ENCODE measurements around the gene YWHAG. TPM values are rescaled to one million over a fixed set of nuclear protein-coding genes. Genes with fewer than 3 reads are reported as not detected.
"Not testable (repeated sequence)": the region's sequence is repeated elsewhere in the genome, so short reads cannot be mapped to it uniquely, and the experiment has no call there.

YWHAG gene
- polyA plus RNA-seq, 2 donors: 35.2 to 53.3 TPM

- H3K27me3 ChIP-seq (ENCODE audit: control insufficient read depth in 1 of 2, insufficient read depth in 2 of 2, low read length in 2 of 2): no peaks in the 10 kb centered on the region
- H3K27ac ChIP-seq (ENCODE audit: low read depth in 2 of 2, low read length in 1 of 2): no peak overlapping the region
- no peaks in the 10 kb centered on the region for H3K9me3 ChIP-seq (ENCODE audit: control insufficient read depth in 2 of 2, insufficient read depth in 1 of 2, low read depth in 1 of 2, low read length in 1 of 2)
- H3K4me1 ChIP-seq (ENCODE audit: control insufficient read depth in 2 of 2, insufficient read depth in 2 of 2, low read length in 1 of 2): peaks cover 0 to 7% of the 10 kb centered on the region in 2 donors
- H3K4me3 ChIP-seq (ENCODE audit: low read depth in 1 of 2, low read length in 2 of 2): no peak overlapping the region
- H3K36me3 ChIP-seq (ENCODE audit: control insufficient read depth in 2 of 2, insufficient read depth in 2 of 2, low read length in 1 of 2): peaks cover 0 to 3% of the 10 kb centered on the region in 2 donors
- 68 to 70% methylated on average over 13 of the region's 13 CpGs for WGBS, 2 donors
Measured at GRCh38 chr7:76395965-76396726, 37.4 kb upstream of the YWHAG start.

DNA sequence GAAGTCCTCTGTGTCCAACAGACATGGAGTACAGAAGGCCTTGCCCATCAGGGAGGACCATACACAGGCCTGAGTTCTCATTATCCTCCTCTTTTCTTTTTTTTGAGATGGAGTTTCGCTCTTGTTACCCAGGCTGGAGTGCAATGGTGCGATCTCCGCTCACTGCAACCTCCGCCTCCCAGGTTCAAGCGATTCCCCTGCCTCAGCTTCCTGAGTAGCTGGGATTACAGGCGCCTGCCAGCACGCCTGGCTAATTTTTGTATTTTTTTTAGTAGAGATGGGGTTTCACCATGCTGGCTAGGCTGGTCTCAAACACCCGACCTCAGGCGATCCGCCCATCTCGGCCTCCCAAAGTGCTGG lies 36.8 kb upstream of the YWHAG start:
- 85 to 90% methylated on average over 11 of the region's 11 CpGs for WGBS, 2 donors
- not testable (repeated sequence) for H3K4me3 ChIP-seq (ENCODE audit: low read depth in 1 of 2, low read length in 2 of 2); H3K9me3 ChIP-seq (ENCODE audit: control insufficient read depth in 2 of 2, insufficient read depth in 1 of 2, low read depth in 1 of 2, low read length in 1 of 2); H3K4me1 ChIP-seq (ENCODE audit: control insufficient read depth in 2 of 2, insufficient read depth in 2 of 2, low read length in 1 of 2); H3K36me3 ChIP-seq (ENCODE audit: control insufficient read depth in 2 of 2, insufficient read depth in 2 of 2, low read length in 1 of 2); H3K27me3 ChIP-seq (ENCODE audit: control insufficient read depth in 1 of 2, insufficient read depth in 2 of 2, low read length in 2 of 2); H3K27ac ChIP-seq (ENCODE audit: low read depth in 2 of 2, low read length in 1 of 2)

- peaks cover 0 to 7% of the 10 kb centered on the region in 2 donors for H3K4me1 ChIP-seq (ENCODE audit: control insufficient read depth in 2 of 2, insufficient read depth in 2 of 2, low read length in 1 of 2)
- H3K27ac ChIP-seq (ENCODE audit: low read depth in 2 of 2, low read length in 1 of 2): no peak overlapping the region
- no peaks in the 10 kb centered on the region for H3K36me3 ChIP-seq (ENCODE audit: control insufficient read depth in 2 of 2, insufficient read depth in 2 of 2, low read length in 1 of 2)
- WGBS, 2 donors: 90 to 93% methylated on average over 9 of the region's 9 CpGs
- no peaks in the 10 kb centered on the region for H3K9me3 ChIP-seq (ENCODE audit: control insufficient read depth in 2 of 2, insufficient read depth in 1 of 2, low read depth in 1 of 2, low read length in 1 of 2)
- H3K27me3 ChIP-seq (ENCODE audit: control insufficient read depth in 1 of 2, insufficient read depth in 2 of 2, low read length in 2 of 2): no peaks in the 10 kb centered on the region
- no peak overlapping the region for H3K4me3 ChIP-seq (ENCODE audit: low read depth in 1 of 2, low read length in 2 of 2)
Measured at GRCh38 chr7:76394957-76395356, 36.2 kb upstream of the YWHAG start.

GRCh38 chr7:76393116-76394031 lies 34.6 kb upstream of the YWHAG start:
- H3K27ac ChIP-seq (ENCODE audit: low read depth in 2 of 2, low read length in 1 of 2): peak overlapping the region; percentile 84 to 87
- no peaks in the 10 kb centered on the region for H3K9me3 ChIP-seq (ENCODE audit: control insufficient read depth in 2 of 2, insufficient read depth in 1 of 2, low read depth in 1 of 2, low read length in 1 of 2)
- peaks cover 0 to 7% of the 10 kb centered on the region in 2 donors for H3K4me1 ChIP-seq (ENCODE audit: control insufficient read depth in 2 of 2, insufficient read depth in 2 of 2, low read length in 1 of 2)
- 3% methylated on average over 82 to 99 of the region's 99 CpGs for WGBS, 2 donors
- H3K4me3 ChIP-seq (ENCODE audit: low read depth in 1 of 2, low read length in 2 of 2): peak overlapping the region; percentile 60 to 81
- no peaks in the 10 kb centered on the region for H3K27me3 ChIP-seq (ENCODE audit: control insufficient read depth in 1 of 2, insufficient read depth in 2 of 2, low read length in 2 of 2)
- H3K36me3 ChIP-seq (ENCODE audit: control insufficient read depth in 2 of 2, insufficient read depth in 2 of 2, low read length in 1 of 2): no peaks in the 10 kb centered on the region

- WGBS, 2 donors: 33 to 38% methylated on average over 12 of the region's 12 CpGs
- peak overlapping the region; percentile 43 to 60 for H3K4me3 ChIP-seq (ENCODE audit: low read depth in 1 of 2, low read length in 2 of 2)
Measured at GRCh38 chr7:76392531-76393115, 33.8 kb upstream of the YWHAG start.

GRCh38 chr7:76390092-76390491 lies 31.3 kb upstream of the YWHAG start:
- Histone ChIP-seq H3K27ac (ENCODE audit: low read depth in 2 of 2, low read length in 1 of 2) (no peak overlapping the region), H3K36me3 (ENCODE audit: control insufficient read depth in 2 of 2, insufficient read depth in 2 of 2, low read length in 1 of 2) (no peaks in the 10 kb centered on the region), H3K9me3 (ENCODE audit: control insufficient read depth in 2 of 2, insufficient read depth in 1 of 2, low read depth in 1 of 2, low read length in 1 of 2) (no peaks in the 10 kb centered on the region), H3K4me1 (ENCODE audit: control insufficient read depth in 2 of 2, insufficient read depth in 2 of 2, low read length in 1 of 2) (peaks cover 0 to 2% of the 10 kb centered on the region in 2 donors), H3K27me3 (ENCODE audit: control insufficient read depth in 1 of 2, insufficient read depth in 2 of 2, low read length in 2 of 2) (no peaks in the 10 kb centered on the region), H3K4me3 (ENCODE audit: low read depth in 1 of 2, low read length in 2 of 2) (no peak overlapping the region)
- WGBS, 2 donors: 95 to 96% methylated on average over 13 of the region's 13 CpGs

More at GRCh38 chr7:76392531-76393115, 33.8 kb upstream of the YWHAG start:
- H3K27ac ChIP-seq (ENCODE audit: low read depth in 2 of 2, low read length in 1 of 2): peak overlapping the region; percentile 84 to 87
- no peaks in the 10 kb centered on the region for H3K27me3 ChIP-seq (ENCODE audit: control insufficient read depth in 1 of 2, insufficient read depth in 2 of 2, low read length in 2 of 2)
- H3K36me3 ChIP-seq (ENCODE audit: control insufficient read depth in 2 of 2, insufficient read depth in 2 of 2, low read length in 1 of 2): no peaks in the 10 kb centered on the region
- peaks cover 0 to 5% of the 10 kb centered on the region in 2 donors for H3K4me1 ChIP-seq (ENCODE audit: control insufficient read depth in 2 of 2, insufficient read depth in 2 of 2, low read length in 1 of 2)
- H3K9me3 ChIP-seq (ENCODE audit: control insufficient read depth in 2 of 2, insufficient read depth in 1 of 2, low read depth in 1 of 2, low read length in 1 of 2): no peaks in the 10 kb centered on the region

DNA sequence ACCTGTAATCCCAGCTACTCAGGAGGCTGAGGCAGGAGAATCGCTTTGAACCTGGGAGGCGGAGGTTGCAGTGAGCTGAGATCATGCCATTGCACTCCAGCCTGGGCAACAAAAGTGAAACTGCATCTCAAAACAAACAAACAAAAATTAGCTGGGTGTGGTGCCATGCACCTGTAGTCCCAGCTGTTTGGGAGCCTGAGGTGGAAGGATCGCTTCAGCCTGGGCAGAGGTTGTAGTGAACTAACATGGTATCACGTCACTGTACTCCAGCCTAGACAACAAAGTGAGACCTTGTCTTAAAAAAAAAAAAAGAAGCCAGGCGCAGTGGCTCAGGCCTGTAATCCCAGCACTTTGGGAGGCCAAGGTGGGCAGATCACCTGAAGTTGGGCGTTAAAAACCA lies 29.0 kb upstream of the YWHAG start:
- H3K4me1 ChIP-seq (ENCODE audit: control insufficient read depth in 2 of 2, insufficient read depth in 2 of 2, low read length in 1 of 2); H3K36me3 ChIP-seq (ENCODE audit: control insufficient read depth in 2 of 2, insufficient read depth in 2 of 2, low read length in 1 of 2); H3K27me3 ChIP-seq (ENCODE audit: control insufficient read depth in 1 of 2, insufficient read depth in 2 of 2, low read length in 2 of 2); H3K4me3 ChIP-seq (ENCODE audit: low read depth in 1 of 2, low read length in 2 of 2); H3K27ac ChIP-seq (ENCODE audit: low read depth in 2 of 2, low read length in 1 of 2); H3K9me3 ChIP-seq (ENCODE audit: control insufficient read depth in 2 of 2, insufficient read depth in 1 of 2, low read depth in 1 of 2, low read length in 1 of 2): not testable (repeated sequence)
- 86 to 94% methylated on average over 6 of the region's 6 CpGs for WGBS, 2 donors

DNA sequence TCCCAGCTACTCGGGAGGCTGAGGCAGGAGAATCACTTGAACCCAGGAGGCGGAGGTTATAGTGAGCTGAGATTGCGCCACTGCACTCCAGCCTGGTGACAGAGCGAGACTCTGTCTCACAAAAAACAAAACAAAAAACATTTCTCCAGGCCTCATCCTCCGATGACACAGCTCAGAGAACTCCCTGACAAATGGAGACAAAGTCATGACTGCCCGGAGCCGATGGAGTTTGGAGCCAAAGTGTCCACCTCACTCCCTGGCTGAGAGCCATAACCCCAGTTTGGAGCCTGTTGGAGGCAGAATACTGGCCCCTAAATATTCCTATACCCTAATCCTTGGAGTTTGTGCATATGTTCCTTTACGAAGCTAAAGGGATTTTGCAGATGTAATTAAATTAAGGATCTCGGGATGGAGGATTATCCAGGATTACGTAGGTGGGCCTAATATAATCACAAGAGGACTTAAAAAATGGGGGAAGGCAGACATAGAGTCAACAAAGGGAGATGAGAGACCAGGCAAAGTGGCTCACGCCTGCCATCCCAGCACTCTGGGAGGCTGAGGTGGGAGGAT lies 28.0 kb upstream of the YWHAG start:
- WGBS, 2 donors: 83 to 86% methylated on average over 11 of the region's 11 CpGs
- H3K27ac ChIP-seq (ENCODE audit: low read depth in 2 of 2, low read length in 1 of 2): no peak overlapping the region

More for the DNA sequence above, 28.0 kb upstream of the YWHAG start:
- H3K36me3 ChIP-seq (ENCODE audit: control insufficient read depth in 2 of 2, insufficient read depth in 2 of 2, low read length in 1 of 2): no peaks in the 10 kb centered on the region
- H3K9me3 ChIP-seq (ENCODE audit: control insufficient read depth in 2 of 2, insufficient read depth in 1 of 2, low read depth in 1 of 2, low read length in 1 of 2): no peaks in the 10 kb centered on the region
- no peaks in the 10 kb centered on the region for H3K4me1 ChIP-seq (ENCODE audit: control insufficient read depth in 2 of 2, insufficient read depth in 2 of 2, low read length in 1 of 2)
- no peaks in the 10 kb centered on the region for H3K27me3 ChIP-seq (ENCODE audit: control insufficient read depth in 1 of 2, insufficient read depth in 2 of 2, low read length in 2 of 2)
- no peak overlapping the region for H3K4me3 ChIP-seq (ENCODE audit: low read depth in 1 of 2, low read length in 2 of 2)

Measured in esophagus (tissue), 2 donors.